Brain microvascular endothelial cell (primary cell): ENCODE results near the gene MAP2K5.

Experiments used
- DNase-seq: peaks from one replicate; pipeline ENCODE4 v3.0.0-alpha.2; 2020
- H3K27ac ChIP-seq: fragments of 250-450 bp; sonication (Bioruptor Pico); 2 replicates; pipeline ENCODE4 v1.5.1; 2020; ENCODE audit warnings: mild to moderate bottlenecking, moderate library complexity
- H3K27me3 ChIP-seq: fragments of 250-450 bp; sonication (Bioruptor Pico); replicated peaks from 2 replicates; pipeline ENCODE4 v1.5.1; 2020; ENCODE audit warnings: mild to moderate bottlenecking
- H3K36me3 ChIP-seq: fragments of 250-450 bp; sonication (Bioruptor Pico); replicated peaks from 2 replicates; pipeline ENCODE4 v1.5.1; 2020; ENCODE audit warnings: mild to moderate bottlenecking
- H3K4me3 ChIP-seq: 2 replicates; pipeline ENCODE4 v1.5.1; 2011; ENCODE audit warnings: low read depth, mild to moderate bottlenecking, control low read depth, low read length, moderate library complexity
- CTCF ChIP-seq: IDR thresholded peaks from 2 replicates; pipeline ENCODE4 v1.5.1; 2011; ENCODE audit warnings: low read depth, mild to moderate bottlenecking, moderate library complexity, low read length, control low read depth, inconsistent platforms; ENCODE audit errors: missing control alignments
- in situ Hi-C: cut with HindIII; loops from 2 replicates; pipeline ENCODE4 v1.10.0; 2017; ENCODE audit warnings: low sequenced_read_pairs, low pct_ligation_motif_present

The MAP2K5 gene

DNA sequence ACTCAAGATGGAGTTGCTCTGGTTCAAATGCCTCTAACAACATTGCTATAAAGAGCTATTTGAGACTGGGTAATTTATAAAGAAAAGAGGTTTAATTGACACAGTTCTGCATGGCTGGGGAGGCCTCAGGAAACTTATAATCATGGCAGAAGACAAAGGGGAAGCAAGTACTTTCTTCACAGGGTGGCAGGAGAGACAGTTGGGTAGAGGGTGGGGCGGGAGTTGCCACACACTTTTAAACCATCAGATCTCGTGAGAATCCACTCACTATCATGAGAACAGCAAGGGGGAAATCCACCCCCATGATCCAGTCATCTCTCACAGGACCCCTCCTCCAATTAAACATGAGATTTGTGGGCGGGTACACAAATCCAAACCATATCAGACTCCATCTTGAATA is 30.7 kb downstream of the MAP2K5 start:
- no peak for TF ChIP-seq CTCF
- DNase-seq = no peak
- in situ Hi-C loops = no loop called here
- Histone ChIP-seq H3K27me3 (no peaks in the 10 kb centered on the region), H3K36me3 (no peaks in the 10 kb centered on the region), H3K27ac (no peak overlapping the region), H3K4me3 (no peak overlapping the region)

GRCh38 chr15:67575039-67575502 is 32.6 kb downstream of the MAP2K5 start:
- Histone ChIP-seq H3K27ac (no peak overlapping the region), H3K4me3 (no peak overlapping the region), H3K27me3 (no peaks in the 10 kb centered on the region), H3K36me3 (no peaks in the 10 kb centered on the region)
- TF ChIP-seq CTCF = no peak
- no peak for DNase-seq
- in situ Hi-C loops = no loop called here

DNA sequence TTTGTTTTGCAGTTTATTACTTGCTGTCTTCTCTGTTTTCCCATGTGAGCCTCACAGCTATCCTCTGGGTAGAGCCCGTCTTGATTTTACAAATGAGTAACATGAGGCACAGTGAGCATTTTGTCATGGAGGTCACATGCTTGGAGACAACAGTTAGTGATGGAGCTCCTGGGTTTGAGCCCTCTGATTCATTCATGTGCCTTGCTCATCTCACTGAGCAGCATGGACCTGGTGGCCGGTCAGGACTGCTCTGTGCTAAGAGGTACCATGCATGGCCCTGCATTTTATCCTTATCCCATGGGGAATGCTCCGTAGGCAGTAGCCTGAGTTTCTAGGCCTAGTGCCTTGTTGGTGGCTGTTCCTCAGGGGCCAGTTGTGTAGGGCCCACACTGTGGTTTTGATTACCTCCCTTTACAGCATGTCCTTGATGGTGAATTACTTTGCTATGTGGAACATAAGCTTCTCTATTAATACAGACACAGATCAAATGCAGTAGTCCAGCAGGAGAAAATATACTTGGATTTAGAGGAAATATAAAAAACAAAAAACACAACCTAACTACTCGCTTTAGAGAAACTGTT is 35.6 kb downstream of the MAP2K5 start:
- TF ChIP-seq CTCF = no peak
- Histone ChIP-seq H3K27ac (no peak overlapping the region), H3K36me3 (no peaks in the 10 kb centered on the region), H3K4me3 (no peak overlapping the region), H3K27me3 (no peaks in the 10 kb centered on the region)
- in situ Hi-C loops = no loop called here
- no peak for DNase-seq

DNA sequence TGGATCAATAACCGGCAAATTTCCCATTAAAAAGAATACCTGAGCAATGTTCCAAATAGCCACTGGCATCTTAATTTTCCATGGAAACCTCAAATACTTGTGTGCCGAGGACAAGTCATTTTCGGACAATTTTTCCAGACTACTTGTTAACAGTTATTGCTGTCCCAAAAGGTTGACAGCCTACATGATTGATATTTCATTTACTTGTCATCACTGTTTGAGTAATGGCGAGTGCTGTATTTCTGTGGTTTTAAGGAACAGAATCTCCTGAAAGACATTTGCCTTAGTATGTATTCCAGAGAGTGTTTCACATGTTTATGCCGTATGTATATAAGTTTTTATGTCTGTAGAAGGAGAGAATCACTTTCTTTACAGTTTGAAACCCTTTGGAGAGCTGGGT is 36.7 kb downstream of the MAP2K5 start:
- no peak for TF ChIP-seq CTCF
- Histone ChIP-seq H3K27ac (no peak overlapping the region), H3K27me3 (no peaks in the 10 kb centered on the region), H3K4me3 (no peak overlapping the region), H3K36me3 (no peaks in the 10 kb centered on the region)
- in situ Hi-C loops = no loop called here
- no peak for DNase-seq

DNA sequence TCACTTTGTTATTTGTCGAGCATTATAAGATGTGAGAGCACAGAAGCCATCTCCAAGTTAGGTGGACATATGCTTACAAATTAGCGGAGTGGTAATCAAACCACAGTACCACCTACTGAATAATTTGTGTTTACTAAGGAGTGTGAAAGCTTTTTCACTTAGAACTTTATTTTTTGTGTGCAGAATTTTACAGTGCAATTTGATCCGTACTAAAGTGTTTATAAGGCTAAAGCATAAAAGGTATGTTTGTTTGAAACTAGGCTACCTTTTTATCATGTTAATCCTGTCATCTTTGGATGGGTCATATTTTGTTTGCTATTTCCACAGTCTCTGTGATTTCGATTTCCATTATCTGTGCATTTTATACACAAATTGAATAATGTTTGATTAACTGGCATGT is 37.5 kb downstream of the MAP2K5 start:
- Histone ChIP-seq H3K36me3 (no peaks in the 10 kb centered on the region), H3K4me3 (no peak overlapping the region), H3K27me3 (no peaks in the 10 kb centered on the region), H3K27ac (no peak overlapping the region)
- in situ Hi-C loops = no loop called here
- TF ChIP-seq CTCF = no peak
- DNase-seq = no peak

DNA sequence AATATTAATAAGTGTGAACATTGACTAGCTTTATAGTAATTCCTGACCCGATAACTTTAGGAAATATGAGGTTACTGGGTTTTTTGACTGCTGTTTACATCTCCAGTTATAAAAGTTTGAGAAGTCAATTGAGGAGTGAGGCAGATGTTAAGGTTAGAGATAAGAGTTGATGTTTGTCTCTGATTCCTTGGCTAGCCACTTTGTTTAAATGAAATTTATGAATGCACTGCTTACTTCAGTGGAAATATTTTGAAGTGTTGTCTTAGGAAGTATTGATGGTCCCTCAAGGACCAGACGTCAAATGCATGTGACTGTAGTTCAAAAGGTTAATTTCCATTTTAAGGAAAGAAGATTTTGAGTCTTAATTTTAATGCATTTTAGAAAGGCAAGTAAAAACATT is 41.7 kb downstream of the MAP2K5 start:
- H3K36me3 ChIP-seq = peaks cover 5% of the 10 kb centered on the region
- no peak for DNase-seq
- in situ Hi-C loops = no loop called here
- no peaks in the 10 kb centered on the region for H3K27me3 ChIP-seq
- TF ChIP-seq CTCF = no peak
- no peak overlapping the region for H3K27ac ChIP-seq
- H3K4me3 ChIP-seq = no peak overlapping the region
